PC-3 (cell line): ENCODE data around the gene KDM3A.

Source experiments
- EZH2 ChIP-seq: fragments of 300-600 bp; sonication (generic); IDR thresholded peaks from one replicate; pipeline ENCODE4 v1.6.1; 2017; ENCODE audit warnings: antibody characterized with exemption, mild to moderate bottlenecking, low read length; ENCODE audit not compliant: unreplicated experiment
- TF ChIP-seq, protein P1 (sequence below): fragments of 300-600 bp; sonication (generic); conservative IDR thresholded peaks from 2 replicates; pipeline ENCODE4 v1.5.1; 2017; ENCODE audit warnings: antibody characterized with exemption, low read depth, mild to moderate bottlenecking, low read length

DNA sequence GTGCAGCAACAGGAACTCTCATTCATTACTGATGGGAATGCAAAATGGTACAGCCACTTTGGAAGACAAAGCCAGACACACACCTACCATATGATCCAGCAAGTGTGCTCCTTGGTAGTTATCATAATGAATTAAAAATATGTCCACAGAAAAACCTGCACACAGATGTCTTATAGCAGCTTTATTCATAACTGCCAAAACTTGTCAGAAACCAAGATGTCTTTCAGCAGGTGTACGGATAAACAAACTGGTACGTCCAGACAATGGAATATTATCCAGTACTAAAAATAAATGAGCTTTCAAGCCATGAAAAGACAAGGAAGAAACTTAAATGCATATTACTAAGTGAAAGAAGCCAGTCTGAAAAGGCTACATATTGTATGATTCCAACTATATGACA, 71.7 kb downstream of the KDM3A start:
- TF ChIP-seq, protein P1, sequence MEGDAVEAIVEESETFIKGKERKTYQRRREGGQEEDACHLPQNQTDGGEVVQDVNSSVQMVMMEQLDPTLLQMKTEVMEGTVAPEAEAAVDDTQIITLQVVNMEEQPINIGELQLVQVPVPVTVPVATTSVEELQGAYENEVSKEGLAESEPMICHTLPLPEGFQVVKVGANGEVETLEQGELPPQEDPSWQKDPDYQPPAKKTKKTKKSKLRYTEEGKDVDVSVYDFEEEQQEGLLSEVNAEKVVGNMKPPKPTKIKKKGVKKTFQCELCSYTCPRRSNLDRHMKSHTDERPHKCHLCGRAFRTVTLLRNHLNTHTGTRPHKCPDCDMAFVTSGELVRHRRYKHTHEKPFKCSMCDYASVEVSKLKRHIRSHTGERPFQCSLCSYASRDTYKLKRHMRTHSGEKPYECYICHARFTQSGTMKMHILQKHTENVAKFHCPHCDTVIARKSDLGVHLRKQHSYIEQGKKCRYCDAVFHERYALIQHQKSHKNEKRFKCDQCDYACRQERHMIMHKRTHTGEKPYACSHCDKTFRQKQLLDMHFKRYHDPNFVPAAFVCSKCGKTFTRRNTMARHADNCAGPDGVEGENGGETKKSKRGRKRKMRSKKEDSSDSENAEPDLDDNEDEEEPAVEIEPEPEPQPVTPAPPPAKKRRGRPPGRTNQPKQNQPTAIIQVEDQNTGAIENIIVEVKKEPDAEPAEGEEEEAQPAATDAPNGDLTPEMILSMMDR: no peak
- TF ChIP-seq EZH2: no peak
